Ectodermal cell (in vitro differentiated cells): ENCODE measurements around the gene TAGLN2.

Experiments
- H3K27ac ChIP-seq: 2 replicates; pipeline ENCODE4 v1.7.0; 2013; ENCODE audit warnings: mild to moderate bottlenecking, low read depth, low read length; ENCODE audit not compliant: insufficient read depth, poor library complexity, severe bottlenecking
- H3K27me3 ChIP-seq: 2 replicates; pipeline ENCODE4 v1.7.0; 2013; ENCODE audit warnings: mild to moderate bottlenecking, low read length; ENCODE audit not compliant: insufficient read depth, control insufficient read depth, poor library complexity, severe bottlenecking
- H3K36me3 ChIP-seq: one replicate; pipeline ENCODE4 v1.7.0; 2013; ENCODE audit warnings: low read length; ENCODE audit not compliant: control insufficient read depth, insufficient read depth
- H3K4me1 ChIP-seq: one replicate; pipeline ENCODE4 v1.7.0; 2013; ENCODE audit warnings: low read length; ENCODE audit not compliant: control insufficient read depth, insufficient read depth
- H3K4me3 ChIP-seq: 2 replicates; pipeline ENCODE4 v1.7.0; 2013; ENCODE audit warnings: low read depth, low read length, control low read depth; ENCODE audit not compliant: insufficient read depth
- H3K9me3 ChIP-seq: 2 replicates; pipeline ENCODE4 v1.7.0; 2013; ENCODE audit warnings: mild to moderate bottlenecking, low read length, moderate library complexity; ENCODE audit not compliant: control insufficient read depth
- WGBS, 2 experiments: methylation state at CpG; one replicate each; pipeline ENCODE4 v1.1.7; 2013; ENCODE audit warnings: missing lambda C conversion rate in 2 of 2; 5-methylcytosine and 5-hydroxymethylcytosine counted together

The TAGLN2 gene

DNA sequence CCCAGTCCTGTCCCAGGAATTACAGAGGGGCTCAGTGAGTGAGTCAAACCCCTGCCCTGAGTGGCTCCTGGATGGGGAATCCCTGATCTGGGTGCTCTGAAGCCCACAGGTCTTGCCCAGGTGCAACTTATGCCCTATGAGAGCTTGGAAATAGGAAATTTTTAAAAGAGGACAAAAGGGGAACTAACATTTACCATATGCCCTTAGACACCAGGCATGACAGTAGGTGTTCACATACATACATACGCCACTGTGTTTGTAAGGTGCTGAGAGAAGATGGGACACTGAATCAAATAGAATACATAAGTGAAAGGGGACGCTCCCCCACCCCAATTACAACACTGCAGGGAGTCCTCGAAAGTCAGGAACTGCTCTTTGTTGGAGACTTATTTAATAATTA lies 26.8 kb downstream of the TAGLN2 start:
- H3K4me3 ChIP-seq = no peak overlapping the region
- H3K9me3 ChIP-seq = no peaks in the 10 kb centered on the region
- peaks cover 10% of the 10 kb centered on the region for H3K27me3 ChIP-seq
- WGBS, 2 experiments = 80 to 95% methylated on average over 1 to 3 of the region's 3 CpGs
- H3K4me1 ChIP-seq = peaks cover 3% of the 10 kb centered on the region
- no peaks in the 10 kb centered on the region for H3K36me3 ChIP-seq
- H3K27ac ChIP-seq = no peak overlapping the region

DNA sequence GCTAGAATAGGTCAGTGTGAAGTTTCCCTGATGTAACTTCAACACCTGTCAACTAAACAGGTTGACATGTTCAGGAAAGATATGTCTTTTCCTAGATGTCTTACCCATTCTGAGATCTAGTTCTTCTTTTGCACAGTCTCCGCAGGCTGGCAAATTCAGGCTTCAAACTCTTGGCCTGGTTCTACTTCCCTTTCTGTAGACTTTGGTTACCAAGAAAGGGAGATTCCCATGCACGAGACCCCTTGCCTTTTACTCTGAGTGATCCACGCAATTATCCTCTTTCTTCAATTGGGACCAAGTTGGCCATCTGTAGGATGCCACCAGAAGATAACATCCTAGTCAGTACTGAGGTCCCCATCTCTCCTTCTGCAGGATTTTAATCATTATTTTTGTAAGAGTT lies 27.3 kb downstream of the TAGLN2 start:
- Histone ChIP-seq H3K4me1 (peaks cover 8% of the 10 kb centered on the region), H3K4me3 (no peak overlapping the region), H3K36me3 (no peaks in the 10 kb centered on the region), H3K27me3 (peaks cover 10% of the 10 kb centered on the region), H3K27ac (no peak overlapping the region), H3K9me3 (no peaks in the 10 kb centered on the region)
- 89 to 98% methylated on average over 3 of the region's 3 CpGs for WGBS, 2 experiments

DNA sequence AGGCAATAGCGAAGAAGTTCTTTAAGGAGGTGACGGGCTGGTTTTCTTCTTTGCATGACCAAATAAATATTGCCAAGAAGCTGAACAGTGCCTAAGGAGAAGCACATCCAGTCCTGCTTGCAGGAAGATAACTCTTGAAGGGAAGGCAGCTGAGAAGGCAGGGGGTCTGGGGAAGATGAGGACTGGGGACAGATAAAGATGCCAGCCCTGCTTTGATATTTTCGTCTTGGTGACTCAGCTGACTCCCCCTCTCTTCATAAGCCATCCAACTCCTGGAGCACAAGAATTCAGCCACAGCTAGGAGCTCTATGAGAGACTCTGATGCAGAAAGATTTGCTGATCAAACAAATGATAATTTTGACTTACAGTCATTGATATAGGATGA lies 28.8 kb downstream of the TAGLN2 start:
- H3K9me3 ChIP-seq = no peaks in the 10 kb centered on the region
- H3K36me3 ChIP-seq = no peaks in the 10 kb centered on the region
- no peak overlapping the region for H3K27ac ChIP-seq
- H3K27me3 ChIP-seq = peaks cover 10% of the 10 kb centered on the region
- H3K4me1 ChIP-seq = peaks cover 9% of the 10 kb centered on the region
- no peak overlapping the region for H3K4me3 ChIP-seq
- 84 to 87% methylated on average over 3 of the region's 3 CpGs for WGBS, 2 experiments

DNA sequence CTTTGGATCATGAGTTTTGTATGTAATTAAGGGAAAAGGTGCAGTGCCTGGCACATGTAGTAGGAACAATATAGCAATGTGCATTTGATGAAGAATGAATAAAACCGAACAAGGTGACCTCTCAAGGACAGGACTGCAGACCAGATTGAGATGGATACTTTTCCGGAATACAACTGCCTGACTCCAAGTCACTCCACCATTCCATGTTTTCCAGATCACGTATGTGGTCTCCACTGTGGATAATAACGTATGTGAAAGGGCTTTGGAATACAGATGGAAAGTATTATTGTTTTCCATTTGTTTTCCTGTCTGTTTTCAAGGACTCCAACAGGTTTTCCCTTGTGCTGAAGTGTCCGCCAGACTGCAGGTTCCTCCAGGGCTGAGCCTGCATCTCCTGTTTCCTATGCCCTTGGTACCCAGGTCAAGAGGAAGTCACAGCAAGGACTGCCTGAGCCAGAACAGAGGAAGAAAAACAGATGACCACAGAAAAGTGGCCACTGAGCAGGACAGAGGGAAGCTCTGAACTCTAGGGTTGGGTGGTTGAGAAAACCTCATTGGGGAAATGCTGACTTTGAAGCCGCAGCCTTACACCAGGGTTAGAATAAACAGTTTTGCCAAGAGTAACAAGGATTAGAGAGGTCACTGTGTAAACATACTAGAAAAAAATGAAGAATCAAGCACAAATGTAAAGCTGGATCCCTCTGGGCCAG lies 29.3 kb downstream of the TAGLN2 start:
- 75 to 81% methylated on average over 6 of the region's 6 CpGs for WGBS, 2 experiments
- Histone ChIP-seq H3K27ac (no peak overlapping the region), H3K9me3 (no peaks in the 10 kb centered on the region), H3K4me1 (peaks cover 9% of the 10 kb centered on the region), H3K27me3 (peaks cover 7% of the 10 kb centered on the region), H3K36me3 (no peaks in the 10 kb centered on the region), H3K4me3 (no peak overlapping the region)

DNA sequence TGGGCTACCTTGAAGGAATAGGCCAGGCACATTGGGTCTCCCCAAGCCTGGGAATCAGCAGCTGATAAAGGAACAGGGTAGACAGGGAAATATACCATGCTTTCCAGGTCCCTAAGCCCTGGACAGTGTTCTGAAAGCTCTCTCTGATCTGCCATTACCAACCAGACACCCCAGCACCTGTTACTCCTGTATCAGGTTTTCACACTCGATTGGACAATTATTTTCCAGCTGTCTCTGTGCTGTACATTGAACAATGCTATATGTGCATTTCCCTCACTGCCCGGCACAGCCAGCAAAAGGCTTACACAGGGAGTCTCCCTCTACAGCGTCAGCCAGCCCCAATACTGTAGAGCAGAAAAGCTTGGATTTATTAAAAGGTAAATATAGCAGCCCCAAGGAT lies 30.0 kb downstream of the TAGLN2 start:
- WGBS, 2 experiments = 87 to 94% methylated on average over 3 of the region's 3 CpGs
- Histone ChIP-seq H3K4me1 (peaks cover 8% of the 10 kb centered on the region), H3K27me3 (peaks cover 2% of the 10 kb centered on the region), H3K4me3 (no peak overlapping the region), H3K9me3 (no peaks in the 10 kb centered on the region), H3K36me3 (no peaks in the 10 kb centered on the region), H3K27ac (no peak overlapping the region)

DNA sequence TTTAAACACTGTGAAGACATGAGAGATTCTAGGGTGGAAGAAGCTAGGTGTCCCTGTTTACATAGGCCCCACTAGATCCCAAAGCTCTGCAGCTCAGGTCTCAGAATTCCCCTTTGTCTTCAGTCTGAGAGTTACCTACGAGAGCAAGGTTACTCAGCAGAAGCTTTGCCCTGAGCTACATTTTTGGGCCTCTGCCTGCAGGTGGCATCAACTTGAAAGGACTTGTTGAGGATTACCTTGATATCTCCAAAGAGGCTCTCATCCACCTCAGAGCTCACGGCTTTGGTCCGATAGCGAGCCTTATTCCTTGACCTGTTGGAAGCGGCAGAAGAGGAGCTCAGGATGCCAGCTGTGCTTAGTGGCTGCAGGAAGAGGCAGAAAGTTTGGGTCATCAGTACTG lies 32.4 kb downstream of the TAGLN2 start:
- H3K4me1 ChIP-seq = peaks cover 7% of the 10 kb centered on the region
- no peaks in the 10 kb centered on the region for H3K27me3 ChIP-seq
- H3K36me3 ChIP-seq = no peaks in the 10 kb centered on the region
- 80 to 84% methylated on average over 5 of the region's 5 CpGs for WGBS, 2 experiments
- no peak overlapping the region for H3K27ac ChIP-seq
- no peaks in the 10 kb centered on the region for H3K9me3 ChIP-seq
- H3K4me3 ChIP-seq = no peak overlapping the region

DNA sequence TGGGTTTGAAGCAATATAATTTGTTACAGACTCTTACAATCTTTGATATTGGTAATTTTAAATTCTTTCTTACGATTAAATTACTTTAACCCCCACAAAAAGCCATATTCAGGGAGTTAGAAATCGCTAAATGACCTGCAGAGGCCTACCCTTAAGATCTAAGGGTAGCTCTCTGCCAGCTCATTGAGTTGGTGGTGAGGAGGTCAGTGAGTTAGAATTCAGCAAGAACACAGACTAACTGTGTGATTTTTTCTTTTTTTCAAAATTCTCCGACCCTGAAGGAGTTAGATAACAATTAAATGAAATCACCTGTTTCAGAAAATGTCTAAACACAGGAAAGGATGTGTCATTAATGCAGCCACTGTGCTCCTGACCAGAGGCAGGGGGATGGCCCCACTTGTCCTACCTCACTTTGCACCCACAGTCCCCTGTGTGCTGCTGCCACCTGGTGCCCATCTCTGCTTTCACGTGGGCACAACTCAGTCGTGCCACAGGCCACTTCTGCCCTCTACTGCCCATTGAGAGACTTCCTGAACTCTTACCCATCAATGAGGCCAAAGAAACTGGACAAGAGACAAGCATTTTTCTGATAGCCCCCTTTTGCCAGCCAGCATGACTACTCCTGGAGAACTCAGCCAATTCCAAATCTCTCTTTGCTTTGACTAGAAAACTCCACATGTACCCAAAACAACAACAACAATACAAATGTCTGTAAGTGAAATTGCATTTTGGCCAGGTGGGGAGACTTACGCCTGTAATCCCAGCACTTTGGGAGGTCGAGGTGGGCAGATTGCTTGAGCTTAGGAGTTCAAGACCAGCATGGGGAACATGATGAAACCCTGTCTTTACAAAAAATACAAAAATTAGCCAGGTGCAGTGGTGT lies 33.8 kb downstream of the TAGLN2 start:
- WGBS, 2 experiments = 51 to 57% methylated on average over 6 of the region's 7 CpGs
- no peaks in the 10 kb centered on the region for H3K36me3 ChIP-seq
- H3K4me3 ChIP-seq = no peak overlapping the region
- peaks cover 2% of the 10 kb centered on the region for H3K27me3 ChIP-seq
- H3K9me3 ChIP-seq = no peaks in the 10 kb centered on the region
- H3K4me1 ChIP-seq = peaks cover 7% of the 10 kb centered on the region
- H3K27ac ChIP-seq = no peak overlapping the region

DNA sequence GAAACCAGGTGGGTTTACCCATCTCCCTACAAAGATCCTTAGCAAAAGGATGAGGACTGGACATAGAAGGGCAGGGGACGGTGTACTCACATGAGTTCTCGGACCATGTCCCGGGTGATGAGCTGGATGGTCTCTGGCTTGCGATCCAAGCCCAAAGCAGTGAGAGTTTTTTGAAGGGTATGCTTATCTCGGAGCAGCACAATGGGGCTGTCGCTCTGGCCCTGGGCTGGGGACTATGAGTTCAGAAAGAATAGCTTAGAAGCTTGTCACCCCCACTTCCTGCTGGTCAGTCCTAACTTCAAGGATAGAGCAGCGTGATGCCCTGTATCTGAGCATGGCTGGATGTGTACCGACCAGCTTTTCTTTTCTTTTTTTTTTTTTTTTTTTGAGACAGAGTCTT lies 34.9 kb downstream of the TAGLN2 start:
- H3K27ac ChIP-seq = no peak overlapping the region
- peaks cover 7% of the 10 kb centered on the region for H3K4me1 ChIP-seq

DNA sequence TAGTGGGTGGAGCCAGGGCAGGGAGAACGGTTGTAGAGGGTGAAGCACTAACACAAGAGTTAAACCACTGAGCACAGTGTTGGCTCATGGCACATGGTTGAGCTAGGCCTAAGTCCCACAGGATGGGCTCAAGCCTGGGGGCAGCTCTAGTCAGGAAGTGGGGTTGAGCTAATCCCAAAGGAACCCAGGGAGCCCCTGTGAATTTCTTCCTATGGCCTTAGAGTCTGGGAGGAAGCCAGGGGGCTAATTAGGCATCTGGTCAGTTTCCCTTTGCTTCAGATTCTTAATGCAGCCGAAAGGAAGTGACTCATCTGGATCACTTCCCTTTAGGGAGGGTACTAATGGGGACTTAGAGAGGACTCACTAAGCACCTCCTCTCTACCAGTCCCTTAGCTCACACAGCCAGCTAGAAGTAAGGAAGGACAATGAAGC lies 35.5 kb downstream of the TAGLN2 start:
- Histone ChIP-seq H3K27me3 (peaks cover 3% of the 10 kb centered on the region), H3K4me1 (peaks cover 7% of the 10 kb centered on the region), H3K4me3 (no peak overlapping the region), H3K9me3 (no peaks in the 10 kb centered on the region), H3K36me3 (no peaks in the 10 kb centered on the region), H3K27ac (no peak overlapping the region)
- 69 to 84% methylated on average over 2 of the region's 2 CpGs for WGBS, 2 experiments

More for the DNA sequence above, 34.9 kb downstream of the TAGLN2 start:
- Histone ChIP-seq H3K27me3 (peaks cover 3% of the 10 kb centered on the region), H3K36me3 (no peaks in the 10 kb centered on the region), H3K9me3 (no peaks in the 10 kb centered on the region), H3K4me3 (no peak overlapping the region)
- 90 to 96% methylated on average over 8 of the region's 8 CpGs for WGBS, 2 experiments

DNA sequence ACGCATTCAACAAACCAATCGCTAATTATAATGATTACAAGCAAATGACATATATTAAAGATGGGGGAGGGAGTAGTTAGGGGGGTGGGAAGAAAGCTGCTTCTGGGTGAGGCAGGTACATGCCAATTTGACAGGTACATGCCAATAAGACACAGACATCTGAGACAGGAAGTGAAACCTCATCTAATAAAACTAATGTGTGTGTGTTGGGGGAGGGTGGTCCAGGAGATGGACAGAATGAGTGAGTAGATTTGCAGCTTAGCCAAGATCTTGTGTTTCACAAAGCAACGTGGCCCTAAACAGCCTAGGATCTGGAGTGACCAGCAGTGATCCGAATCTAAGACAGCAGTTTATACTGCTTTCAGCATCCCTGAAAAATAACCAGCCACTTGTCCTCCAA lies 36.1 kb downstream of the TAGLN2 start:
- Histone ChIP-seq H3K9me3 (no peaks in the 10 kb centered on the region), H3K4me1 (peaks cover 7% of the 10 kb centered on the region), H3K27me3 (peaks cover 3% of the 10 kb centered on the region), H3K4me3 (no peak overlapping the region), H3K36me3 (no peaks in the 10 kb centered on the region), H3K27ac (no peak overlapping the region)
- WGBS, 2 experiments = 95 to 98% methylated on average over 2 of the region's 4 CpGs
